ENCODE results near the gene IFT57. TPM values are rescaled to one million over a fixed set of nuclear protein-coding genes. Genes with fewer than 3 reads are reported as not detected.

Gene IFT57
- total and polyA plus RNA-seq, 2 experiments from 2014 or later, result 38.4 to 55.8 TPM

- 93% methylated on average over 2 of the region's 2 CpGs for WGBS (ENCODE audit: low lambda C conversion rate, missing lambda C conversion rate)
- TF ChIP-seq CTCF (IDR thresholded peaks at IDR 0.05; ENCODE audit: poor library complexity) (no peak), EZH2 (IDR thresholded peaks at IDR 0.05; ENCODE audit: borderline replicate concordance) (no peak), EZH2phosphoT487 (IDR thresholded peaks at IDR 0.05; ENCODE audit: low read depth, severe bottlenecking, unreplicated experiment) (no peak)
Observed at GRCh38 chr3:108200024-108200423, 22.2 kb downstream of the IFT57 start.

GRCh38 chr3:108191394-108191793 is 30.8 kb downstream of the IFT57 start:
- Histone ChIP-seq H3K9me3 (ENCODE audit: low read depth) (no peaks in the 10 kb centered on the region), H3K27me3 (no peaks in the 10 kb centered on the region), H3K9me2 (replicated peaks; ENCODE audit: insufficient read depth) (no peaks in the 10 kb centered on the region), H3K4me3 (no peak overlapping the region), H3K79me2 (no peaks in the 10 kb centered on the region), H3K4me1 (ENCODE audit: insufficient read depth) (peaks cover 8% of the 10 kb centered on the region), H3K27ac (no peak overlapping the region), H3K36me3 (replicated peaks; ENCODE audit: insufficient read depth, low read depth) (no peaks in the 10 kb centered on the region), H3K4me2 (no peak overlapping the region), H4K20me1 (ENCODE audit: insufficient read depth, poor library complexity, severe bottlenecking) (no peaks in the 10 kb centered on the region), H2AFZ (no peak overlapping the region)
- no peak for DNase-seq (ENCODE audit: low spot score)
- over 99% methylated on average over 4 of the region's 4 CpGs for WGBS (ENCODE audit: low lambda C conversion rate, missing lambda C conversion rate)
- no peak for TF ChIP-seq EZH2 (IDR thresholded peaks at IDR 0.05; ENCODE audit: borderline replicate concordance)
- TF ChIP-seq CTCF (IDR thresholded peaks at IDR 0.05; ENCODE audit: poor library complexity), result no peak
- no peak for TF ChIP-seq EZH2phosphoT487 (IDR thresholded peaks at IDR 0.05; ENCODE audit: low read depth, severe bottlenecking, unreplicated experiment)

More at GRCh38 chr3:108200024-108200423, 22.2 kb downstream of the IFT57 start:
- no peak overlapping the region for H3K27ac ChIP-seq
- no peak overlapping the region for H3K4me3 ChIP-seq
- no peaks in the 10 kb centered on the region for H3K27me3 ChIP-seq
- no peaks in the 10 kb centered on the region for H3K79me2 ChIP-seq
- H3K36me3 ChIP-seq (replicated peaks; ENCODE audit: insufficient read depth, low read depth), result no peaks in the 10 kb centered on the region
- H2AFZ ChIP-seq, result no peak overlapping the region
- H3K9me2 ChIP-seq (replicated peaks; ENCODE audit: insufficient read depth), result no peaks in the 10 kb centered on the region
- H3K4me2 ChIP-seq, result no peak overlapping the region
- H4K20me1 ChIP-seq (ENCODE audit: insufficient read depth, poor library complexity, severe bottlenecking), result no peaks in the 10 kb centered on the region
- H3K9me3 ChIP-seq (ENCODE audit: low read depth), result no peaks in the 10 kb centered on the region
- no peak for DNase-seq (ENCODE audit: low spot score)
- no peaks in the 10 kb centered on the region for H3K4me1 ChIP-seq (ENCODE audit: insufficient read depth)

GRCh38 chr3:108190346-108190745 is 31.9 kb downstream of the IFT57 start:
- Histone ChIP-seq H4K20me1 (ENCODE audit: insufficient read depth, poor library complexity, severe bottlenecking) (no peaks in the 10 kb centered on the region), H3K27me3 (no peaks in the 10 kb centered on the region), H3K27ac (peak overlapping the region; percentile 39), H3K4me1 (ENCODE audit: insufficient read depth) (peaks cover 8% of the 10 kb centered on the region), H2AFZ (no peak overlapping the region), H3K4me2 (no peak overlapping the region), H3K9me3 (ENCODE audit: low read depth) (no peaks in the 10 kb centered on the region), H3K79me2 (no peaks in the 10 kb centered on the region), H3K36me3 (replicated peaks; ENCODE audit: insufficient read depth, low read depth) (no peaks in the 10 kb centered on the region), H3K4me3 (no peak overlapping the region), H3K9me2 (replicated peaks; ENCODE audit: insufficient read depth) (no peaks in the 10 kb centered on the region)
- 97% methylated on average over 3 of the region's 3 CpGs for WGBS (ENCODE audit: low lambda C conversion rate, missing lambda C conversion rate)
- TF ChIP-seq EZH2 (IDR thresholded peaks at IDR 0.05; ENCODE audit: borderline replicate concordance) (no peak), CTCF (IDR thresholded peaks at IDR 0.05; ENCODE audit: poor library complexity) (no peak), EZH2phosphoT487 (IDR thresholded peaks at IDR 0.05; ENCODE audit: low read depth, severe bottlenecking, unreplicated experiment) (no peak)
- no peak for DNase-seq (ENCODE audit: low spot score)

- DNase-seq (ENCODE audit: low spot score), result peak; percentile 5
- H3K9me2 ChIP-seq (replicated peaks; ENCODE audit: insufficient read depth), result no peaks in the 10 kb centered on the region
- no peaks in the 10 kb centered on the region for H3K9me3 ChIP-seq (ENCODE audit: low read depth)
- no peaks in the 10 kb centered on the region for H3K27me3 ChIP-seq
- H3K4me3 ChIP-seq, result no peak overlapping the region
- no peaks in the 10 kb centered on the region for H3K36me3 ChIP-seq (replicated peaks; ENCODE audit: insufficient read depth, low read depth)
- H3K4me1 ChIP-seq (ENCODE audit: insufficient read depth), result peaks cover 8% of the 10 kb centered on the region
- peak overlapping the region; percentile 49 for H3K4me2 ChIP-seq
- H3K79me2 ChIP-seq, result no peaks in the 10 kb centered on the region
- TF ChIP-seq EZH2 (IDR thresholded peaks at IDR 0.05; ENCODE audit: borderline replicate concordance) (no peak), EZH2phosphoT487 (IDR thresholded peaks at IDR 0.05; ENCODE audit: low read depth, severe bottlenecking, unreplicated experiment) (no peak), CTCF (IDR thresholded peaks at IDR 0.05; ENCODE audit: poor library complexity) (no peak)
- no peak overlapping the region for H2AFZ ChIP-seq
- 66% methylated on average over 3 of the region's 3 CpGs for WGBS (ENCODE audit: low lambda C conversion rate, missing lambda C conversion rate)
- no peaks in the 10 kb centered on the region for H4K20me1 ChIP-seq (ENCODE audit: insufficient read depth, poor library complexity, severe bottlenecking)
- peak overlapping the region; percentile 39 for H3K27ac ChIP-seq
Observed at GRCh38 chr3:108189440-108189839, 32.8 kb downstream of the IFT57 start.
